Measurements from ENCODE around the gene MED9.

MED9 gene

GRCh38 chr17:17514361-17514992 is 37.7 kb downstream of the MED9 start:
- no peak for FAIRE-seq
- no peak for DNase-seq (ENCODE audit: insufficient read length, low spot score)

GRCh38 chr17:17514993-17515933 is 38.5 kb downstream of the MED9 start:
- FAIRE-seq = no peak
- DNase-seq (ENCODE audit: insufficient read length, low spot score) = no peak

- DNase-seq (ENCODE audit: insufficient read length, low spot score) = no peak
Measured at GRCh38 chr17:17515934-17516930, 39.4 kb downstream of the MED9 start.

GRCh38 chr17:17516941-17517720 is 40.3 kb downstream of the MED9 start:
- no peak for DNase-seq (ENCODE audit: insufficient read length, low spot score)

More at GRCh38 chr17:17515934-17516930, 39.4 kb downstream of the MED9 start:
- FAIRE-seq = no peak

GRCh38 chr17:17518014-17518413 is 41.2 kb downstream of the MED9 start:
- FAIRE-seq (no peak), DNase-seq (ENCODE audit: insufficient read length, low spot score) (no peak)

More at GRCh38 chr17:17516941-17517720, 40.3 kb downstream of the MED9 start:
- no peak for FAIRE-seq

- no peak for FAIRE-seq
- no peak for DNase-seq (ENCODE audit: insufficient read length, low spot score)
Measured at GRCh38 chr17:17518951-17519350, 42.2 kb downstream of the MED9 start.

GRCh38 chr17:17519886-17520285 is 43.1 kb downstream of the MED9 start:
- DNase-seq (ENCODE audit: insufficient read length, low spot score) = no peak

GRCh38 chr17:17520599-17521232 is 43.9 kb downstream of the MED9 start:
- FAIRE-seq (no peak), DNase-seq (ENCODE audit: insufficient read length, low spot score) (no peak)

More at GRCh38 chr17:17519886-17520285, 43.1 kb downstream of the MED9 start:
- no peak for FAIRE-seq

GRCh38 chr17:17523001-17523730 is 46.4 kb downstream of the MED9 start:
- DNase-seq (ENCODE audit: insufficient read length, low spot score) (no peak), FAIRE-seq (no peak)

GRCh38 chr17:17523731-17524490 is 47.1 kb downstream of the MED9 start:
- DNase-seq (ENCODE audit: insufficient read length, low spot score) = no peak
- FAIRE-seq = no peak

GRCh38 chr17:17525311-17525710 is 48.5 kb downstream of the MED9 start:
- no peak for DNase-seq (ENCODE audit: insufficient read length, low spot score)
- FAIRE-seq = no peak

- no peak for DNase-seq (ENCODE audit: insufficient read length, low spot score)
- FAIRE-seq = no peak
Measured at GRCh38 chr17:17525956-17526355, 49.2 kb downstream of the MED9 start.

GRCh38 chr17:17526369-17526768 is 49.6 kb downstream of the MED9 start:
- no peak for FAIRE-seq
- DNase-seq (ENCODE audit: insufficient read length, low spot score) = no peak

GRCh38 chr17:17527534-17527933 is 50.7 kb downstream of the MED9 start:
- FAIRE-seq = no peak
- no peak for DNase-seq (ENCODE audit: insufficient read length, low spot score)

GRCh38 chr17:17527956-17528500 is 51.2 kb downstream of the MED9 start:
- no peak for DNase-seq (ENCODE audit: insufficient read length, low spot score)
- no peak for FAIRE-seq

GRCh38 chr17:17528696-17529652 is 52.2 kb downstream of the MED9 start:
- FAIRE-seq (no peak), DNase-seq (ENCODE audit: insufficient read length, low spot score) (no peak)

GRCh38 chr17:17531156-17531555 is 54.4 kb downstream of the MED9 start:
- FAIRE-seq = no peak
- DNase-seq (ENCODE audit: insufficient read length, low spot score) = no peak
